ENCODE data around the gene FCRL2. TPM values are rescaled to one million over a fixed set of nuclear protein-coding genes. Genes with fewer than 3 reads are reported as not detected.

FCRL2 gene
- total and polyA plus RNA-seq, 2 experiments from 2014 or later = 0.13 TPM; not detected in 1

- Histone ChIP-seq H3K9me3 (ENCODE audit: low read depth) (no peaks in the 10 kb centered on the region), H3K27ac (no peak overlapping the region), H3K27me3 (no peaks in the 10 kb centered on the region), H3K36me3 (replicated peaks; ENCODE audit: insufficient read depth, low read depth) (no peaks in the 10 kb centered on the region), H3K4me1 (ENCODE audit: insufficient read depth) (no peaks in the 10 kb centered on the region), H4K20me1 (ENCODE audit: insufficient read depth, poor library complexity, severe bottlenecking) (no peaks in the 10 kb centered on the region), H3K4me3 (no peak overlapping the region), H3K4me2 (no peak overlapping the region), H3K9me2 (replicated peaks; ENCODE audit: insufficient read depth) (no peaks in the 10 kb centered on the region), H3K79me2 (no peaks in the 10 kb centered on the region), H2AFZ (no peak overlapping the region)
- no peak for DNase-seq (ENCODE audit: low spot score)
- WGBS (ENCODE audit: low lambda C conversion rate, missing lambda C conversion rate) = 82% methylated on average over 3 of the region's 3 CpGs
- no peak for TF ChIP-seq EZH2phosphoT487 (IDR thresholded peaks at IDR 0.05; ENCODE audit: low read depth, severe bottlenecking, unreplicated experiment)
Observed at GRCh38 chr1:157732755-157733154, 44.2 kb downstream of the FCRL2 start.

DNA sequence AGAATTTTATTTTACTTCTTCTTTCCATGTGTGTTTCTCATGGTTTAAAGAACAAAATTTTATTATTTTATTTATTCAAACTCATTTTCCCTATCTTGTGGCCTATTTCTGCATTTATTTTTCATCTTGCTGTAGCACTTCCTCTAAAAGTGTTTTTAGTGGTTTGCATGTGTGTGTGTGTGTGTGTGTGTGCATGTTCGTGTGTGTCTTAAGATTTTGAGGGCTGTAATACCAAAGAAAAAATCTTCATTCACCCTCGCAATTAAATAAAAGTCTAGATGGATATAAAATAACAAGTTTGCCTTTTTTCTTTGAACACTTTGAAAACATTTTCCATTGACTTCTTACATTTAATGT is 51.7 kb downstream of the FCRL2 start:
- TF ChIP-seq EZH2phosphoT487 (IDR thresholded peaks at IDR 0.05; ENCODE audit: low read depth, severe bottlenecking, unreplicated experiment) = no peak
- no peak for TF ChIP-seq EZH2 (IDR thresholded peaks at IDR 0.05; ENCODE audit: borderline replicate concordance)
- TF ChIP-seq CTCF (IDR thresholded peaks at IDR 0.05; ENCODE audit: poor library complexity) = no peak
- no peak for DNase-seq (ENCODE audit: low spot score)
- Histone ChIP-seq H3K9me2 (replicated peaks; ENCODE audit: insufficient read depth) (no peaks in the 10 kb centered on the region), H3K4me1 (ENCODE audit: insufficient read depth) (no peaks in the 10 kb centered on the region), H3K4me2 (no peak overlapping the region), H3K4me3 (no peak overlapping the region), H4K20me1 (ENCODE audit: insufficient read depth, poor library complexity, severe bottlenecking) (no peaks in the 10 kb centered on the region), H3K36me3 (replicated peaks; ENCODE audit: insufficient read depth, low read depth) (no peaks in the 10 kb centered on the region), H3K79me2 (no peaks in the 10 kb centered on the region), H2AFZ (no peak overlapping the region), H3K27ac (no peak overlapping the region), H3K9me3 (ENCODE audit: low read depth) (no peaks in the 10 kb centered on the region), H3K27me3 (no peaks in the 10 kb centered on the region)
- 90% methylated on average over 2 of the region's 2 CpGs for WGBS (ENCODE audit: low lambda C conversion rate, missing lambda C conversion rate)

GRCh38 chr1:157724537-157725220 is 52.3 kb downstream of the FCRL2 start:
- TF ChIP-seq EZH2 (IDR thresholded peaks at IDR 0.05; ENCODE audit: borderline replicate concordance) (no peak), EZH2phosphoT487 (IDR thresholded peaks at IDR 0.05; ENCODE audit: low read depth, severe bottlenecking, unreplicated experiment) (no peak), CTCF (IDR thresholded peaks at IDR 0.05; ENCODE audit: poor library complexity) (no peak)
- H3K9me2 ChIP-seq (replicated peaks; ENCODE audit: insufficient read depth) = no peaks in the 10 kb centered on the region
- H3K79me2 ChIP-seq = no peaks in the 10 kb centered on the region
- no peak overlapping the region for H3K4me3 ChIP-seq
- no peak overlapping the region for H3K4me2 ChIP-seq
- no peak overlapping the region for H2AFZ ChIP-seq
- 91% methylated on average over 2 of the region's 2 CpGs for WGBS (ENCODE audit: low lambda C conversion rate, missing lambda C conversion rate)
- H3K4me1 ChIP-seq (ENCODE audit: insufficient read depth) = no peaks in the 10 kb centered on the region
- DNase-seq (ENCODE audit: low spot score) = no peak
- H3K27ac ChIP-seq = no peak overlapping the region
- H4K20me1 ChIP-seq (ENCODE audit: insufficient read depth, poor library complexity, severe bottlenecking) = no peaks in the 10 kb centered on the region
- H3K9me3 ChIP-seq (ENCODE audit: low read depth) = no peaks in the 10 kb centered on the region
- H3K27me3 ChIP-seq = no peaks in the 10 kb centered on the region
- no peaks in the 10 kb centered on the region for H3K36me3 ChIP-seq (replicated peaks; ENCODE audit: insufficient read depth, low read depth)

DNA sequence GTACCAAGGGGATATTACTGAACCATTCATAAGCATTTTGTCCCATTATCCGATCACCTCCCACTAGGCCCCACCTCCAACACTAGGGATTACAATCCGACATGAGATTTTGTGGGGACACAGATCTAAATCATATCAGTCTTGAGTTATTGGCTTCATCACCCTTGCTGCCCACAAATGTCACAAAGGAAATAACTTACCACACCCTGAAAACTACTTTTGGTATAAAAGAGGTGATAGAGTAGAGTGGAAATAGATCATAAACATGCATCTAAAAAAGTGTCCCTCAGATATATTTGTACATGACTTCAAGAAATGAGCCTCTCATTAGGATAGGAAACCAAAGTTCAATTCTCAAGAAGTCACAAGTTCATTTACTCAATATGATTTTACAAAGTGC is 53.8 kb downstream of the FCRL2 start:
- no peak for DNase-seq (ENCODE audit: low spot score)

More for the DNA sequence above, 53.8 kb downstream of the FCRL2 start:
- H3K79me2 ChIP-seq = no peaks in the 10 kb centered on the region
- H3K9me3 ChIP-seq (ENCODE audit: low read depth) = no peaks in the 10 kb centered on the region
- H3K4me1 ChIP-seq (ENCODE audit: insufficient read depth) = no peaks in the 10 kb centered on the region
- H3K27ac ChIP-seq = no peak overlapping the region
- TF ChIP-seq EZH2phosphoT487 (IDR thresholded peaks at IDR 0.05; ENCODE audit: low read depth, severe bottlenecking, unreplicated experiment) (no peak), CTCF (IDR thresholded peaks at IDR 0.05; ENCODE audit: poor library complexity) (no peak), EZH2 (IDR thresholded peaks at IDR 0.05; ENCODE audit: borderline replicate concordance) (no peak)
- H4K20me1 ChIP-seq (ENCODE audit: insufficient read depth, poor library complexity, severe bottlenecking) = no peaks in the 10 kb centered on the region
- no peaks in the 10 kb centered on the region for H3K36me3 ChIP-seq (replicated peaks; ENCODE audit: insufficient read depth, low read depth)
- no peaks in the 10 kb centered on the region for H3K27me3 ChIP-seq
- H3K9me2 ChIP-seq (replicated peaks; ENCODE audit: insufficient read depth) = no peaks in the 10 kb centered on the region
- H2AFZ ChIP-seq = no peak overlapping the region
- no peak overlapping the region for H3K4me3 ChIP-seq
- no peak overlapping the region for H3K4me2 ChIP-seq
- WGBS (ENCODE audit: low lambda C conversion rate, missing lambda C conversion rate) = 88% methylated on average over 2 of the region's 2 CpGs
